Upper lobe of left lung (tissue), 4 donors: Measurements from ENCODE around the gene LPAR6.

Source experiments
- POLR2A ChIP-seq, 4 donors: fragments of 450-650 bp; IDR thresholded peaks; one replicate each; pipeline ENCODE4 v1.5.1; 2016 to 2017; ENCODE audit warnings: antibody characterized with exemption in 4 of 4, mild to moderate bottlenecking in 2 of 4
- POLR2AphosphoS5 ChIP-seq, 2 donors: sonication (generic); formaldehyde crosslinking; IDR thresholded peaks; one replicate each; pipeline ENCODE4 v1.5.1; 2017; ENCODE audit warnings: antibody characterized with exemption in 2 of 2
- TF ChIP-seq, protein P1 (sequence below), 6 experiments: fragments of 450-650 bp in 4 of 6; fragments of 200-600 bp in 2 of 6; sonication (generic) in 2 of 6; IDR thresholded peaks; one replicate each; pipeline ENCODE4 v1.5.1; 2016 to 2019; ENCODE audit warnings: antibody characterized with exemption in 6 of 6

DNA sequence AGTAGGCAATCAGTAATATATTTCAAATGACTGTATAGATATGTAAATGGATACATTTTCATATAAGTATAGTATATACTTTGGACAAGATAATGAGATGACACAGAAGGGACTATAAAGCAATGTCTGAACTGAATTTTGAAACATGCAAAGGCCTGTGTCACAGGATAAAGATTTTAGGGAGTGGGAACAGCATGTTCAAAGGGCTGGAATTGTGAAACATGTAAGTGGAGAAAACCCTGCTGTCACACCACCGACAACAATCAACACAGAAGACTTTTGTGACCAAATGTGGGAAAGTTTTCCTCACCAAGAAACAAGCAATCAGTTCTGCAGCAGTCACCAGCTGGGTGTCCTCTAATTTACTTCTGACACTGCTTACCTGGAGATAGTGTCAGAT is 42.9 kb downstream of the LPAR6 start:
- no peak for TF ChIP-seq POLR2AphosphoS5 (IDR thresholded peaks at IDR 0.05)
- TF ChIP-seq POLR2A (IDR thresholded peaks at IDR 0.05): no peak
- TF ChIP-seq, protein P1, sequence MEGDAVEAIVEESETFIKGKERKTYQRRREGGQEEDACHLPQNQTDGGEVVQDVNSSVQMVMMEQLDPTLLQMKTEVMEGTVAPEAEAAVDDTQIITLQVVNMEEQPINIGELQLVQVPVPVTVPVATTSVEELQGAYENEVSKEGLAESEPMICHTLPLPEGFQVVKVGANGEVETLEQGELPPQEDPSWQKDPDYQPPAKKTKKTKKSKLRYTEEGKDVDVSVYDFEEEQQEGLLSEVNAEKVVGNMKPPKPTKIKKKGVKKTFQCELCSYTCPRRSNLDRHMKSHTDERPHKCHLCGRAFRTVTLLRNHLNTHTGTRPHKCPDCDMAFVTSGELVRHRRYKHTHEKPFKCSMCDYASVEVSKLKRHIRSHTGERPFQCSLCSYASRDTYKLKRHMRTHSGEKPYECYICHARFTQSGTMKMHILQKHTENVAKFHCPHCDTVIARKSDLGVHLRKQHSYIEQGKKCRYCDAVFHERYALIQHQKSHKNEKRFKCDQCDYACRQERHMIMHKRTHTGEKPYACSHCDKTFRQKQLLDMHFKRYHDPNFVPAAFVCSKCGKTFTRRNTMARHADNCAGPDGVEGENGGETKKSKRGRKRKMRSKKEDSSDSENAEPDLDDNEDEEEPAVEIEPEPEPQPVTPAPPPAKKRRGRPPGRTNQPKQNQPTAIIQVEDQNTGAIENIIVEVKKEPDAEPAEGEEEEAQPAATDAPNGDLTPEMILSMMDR (IDR thresholded peaks at IDR 0.05): no peak
